GM21529 (cell line): Measurements from ENCODE around the gene DCAF16.
"Not testable (repeated sequence)": the region's sequence is repeated elsewhere in the genome, so short reads cannot be mapped to it uniquely, and the experiment has no call there.

Experiments
- ATAC-seq: cut with Tn5 transposase; IDR thresholded peaks from one replicate; pipeline ENCODE4 v1.9.1; 2021; ENCODE audit not compliant: unreplicated experiment

The DCAF16 gene

DNA sequence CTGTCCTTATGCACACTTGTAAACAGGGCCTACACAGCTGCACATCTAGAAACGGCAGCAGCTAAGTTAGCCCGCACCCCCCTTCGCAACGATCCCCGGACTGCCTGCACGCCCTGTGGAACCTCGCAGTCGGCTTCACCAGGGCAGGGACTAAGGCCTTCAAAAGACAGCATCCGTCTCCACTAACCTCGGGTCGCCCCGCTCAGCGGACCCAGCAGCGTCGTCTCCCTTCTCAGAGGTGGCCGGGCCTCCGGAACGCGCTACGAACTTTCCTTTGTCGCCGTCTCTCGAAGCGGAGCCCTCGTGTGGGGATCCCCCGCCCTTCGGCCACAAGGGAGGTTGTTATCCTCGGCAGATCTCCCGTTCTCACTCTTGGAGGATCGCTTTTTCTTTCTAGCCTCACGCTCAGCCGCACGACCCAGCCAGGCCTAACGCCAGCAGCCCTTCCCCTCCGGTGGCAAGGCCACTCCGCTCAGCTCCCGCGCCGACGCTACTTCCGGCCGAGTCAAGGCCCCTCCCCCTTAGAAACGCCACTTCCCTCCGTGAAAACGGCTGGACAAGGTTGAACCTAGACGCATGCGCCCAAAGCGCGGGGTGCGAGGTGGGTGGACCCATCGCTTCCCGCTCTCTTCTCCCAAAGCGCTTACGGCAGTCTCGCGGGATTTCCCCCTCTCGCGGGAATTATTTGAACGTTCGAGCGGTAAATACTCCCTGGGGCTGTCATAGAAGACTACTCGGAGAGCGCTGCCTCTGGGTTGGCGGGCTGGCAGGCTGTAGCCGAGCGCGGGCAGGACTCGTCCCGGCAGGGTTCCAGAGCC lies at the start of gene DCAF16, which contains the start of gene NCAPG:
Gene DCAF16, minus strand, starts transcription at position 498 of the 818 bp plus-strand sequence. CDS start 6,616 bp downstream, outside the sequence.
Gene NCAPG, plus strand, starts transcription at position 720 of the 818 bp plus-strand sequence. CDS start 99 bp downstream, outside the sequence.
- ATAC-seq: peak; percentile 88

DNA sequence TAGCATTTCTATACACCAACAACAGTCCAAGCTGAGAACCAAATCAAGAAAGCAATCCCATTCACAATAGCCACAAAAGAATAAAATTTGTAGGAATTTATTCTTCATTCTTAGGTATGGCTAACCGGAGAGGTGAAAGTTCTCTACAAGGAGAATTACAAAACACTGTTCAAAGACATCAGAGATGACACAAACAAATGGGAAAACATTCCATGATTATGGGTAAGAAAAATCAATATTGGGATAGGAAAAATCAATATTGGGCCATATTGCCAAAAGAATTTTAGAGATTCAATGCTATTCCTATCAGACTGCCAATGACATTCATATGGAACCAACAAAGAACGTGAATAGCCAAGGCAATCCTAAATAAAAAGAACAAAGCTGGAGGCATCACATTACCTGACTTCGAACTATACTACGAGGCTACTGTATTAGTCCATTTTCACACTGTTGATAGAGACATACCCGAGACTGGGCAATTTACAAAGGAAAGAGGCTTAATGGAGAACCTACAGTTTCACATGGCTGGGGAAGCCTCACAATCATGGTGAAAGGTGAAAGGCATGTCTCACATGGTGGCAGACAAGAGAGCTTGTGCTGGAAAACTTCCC lies 49.3 kb upstream of the DCAF16 start:
- no peak for ATAC-seq

DNA sequence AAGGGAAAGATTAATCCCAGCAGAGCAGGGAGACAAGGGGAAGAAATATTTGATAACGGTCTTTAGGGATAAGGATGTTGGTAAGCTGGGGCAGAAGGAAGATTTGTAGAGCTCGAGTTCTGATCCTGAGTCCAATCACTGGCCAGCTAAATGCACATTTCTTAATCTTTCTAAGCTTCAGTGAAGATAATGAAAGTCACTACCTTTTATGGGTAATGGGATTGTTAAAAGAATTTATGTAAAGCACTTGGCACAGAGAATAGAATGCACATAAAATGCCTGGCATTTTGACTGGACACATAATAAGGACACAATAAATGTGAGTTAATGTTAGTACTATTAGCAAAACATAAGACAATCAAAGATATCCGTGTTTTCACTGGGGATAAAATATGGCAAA lies 43.5 kb upstream of the DCAF16 start:
- ATAC-seq: no peak

DNA sequence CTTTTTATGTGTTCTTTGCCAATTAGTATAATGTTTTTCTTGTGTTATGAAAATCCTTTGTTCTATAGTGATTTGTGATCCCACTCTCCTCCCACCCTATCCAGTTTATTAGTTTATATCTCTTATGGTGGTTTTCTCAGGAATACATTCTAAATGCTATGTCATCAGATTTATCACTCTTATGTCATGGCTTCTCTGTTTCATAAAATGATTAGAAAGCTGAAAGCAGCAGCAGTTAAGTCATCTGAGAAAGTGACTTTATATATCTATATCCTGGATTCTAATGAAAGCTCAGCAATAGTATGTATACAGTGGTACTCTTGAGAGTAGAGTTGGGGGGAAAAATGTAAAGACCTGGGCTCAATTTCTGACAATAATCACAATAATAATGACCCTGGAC lies 41.4 kb upstream of the DCAF16 start:
- no peak for ATAC-seq

DNA sequence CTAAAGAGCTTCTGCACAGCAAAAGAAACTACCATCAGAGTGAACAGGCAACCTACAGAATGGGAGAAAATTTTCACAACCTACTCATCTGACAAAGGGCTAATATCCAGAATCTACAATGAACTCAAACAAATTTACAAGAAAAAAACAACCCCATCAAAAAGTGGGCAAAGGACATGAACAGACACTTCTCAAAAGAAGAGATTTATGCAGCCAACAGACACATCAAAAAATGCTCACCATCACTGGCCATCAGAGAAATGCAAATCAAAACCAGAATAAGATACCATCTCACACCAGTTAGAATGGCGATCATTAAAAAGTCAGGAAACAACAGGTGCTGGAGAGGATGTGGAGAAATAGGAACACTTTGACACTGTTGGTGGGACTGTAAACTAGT lies 39.7 kb upstream of the DCAF16 start:
- not testable (repeated sequence) for ATAC-seq

DNA sequence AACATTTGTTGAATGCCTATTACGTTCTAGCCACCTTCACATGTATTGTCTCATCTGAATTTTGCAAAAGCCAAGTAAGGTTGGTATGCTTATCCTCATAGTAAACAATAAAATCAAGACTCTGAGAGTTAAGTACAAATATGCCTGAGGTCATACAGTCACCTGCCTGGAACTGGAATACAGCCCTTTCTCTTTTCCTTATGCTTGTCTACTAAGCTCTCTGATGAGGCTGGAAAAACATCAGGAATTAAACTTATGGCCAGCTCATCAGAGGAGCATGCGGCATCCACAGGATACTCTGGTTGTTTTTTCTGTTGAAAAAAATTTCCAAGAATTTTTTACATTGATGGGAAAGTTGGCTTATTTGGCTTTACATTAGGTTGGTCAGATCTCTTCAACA lies 35.7 kb upstream of the DCAF16 start:
- ATAC-seq: no peak

DNA sequence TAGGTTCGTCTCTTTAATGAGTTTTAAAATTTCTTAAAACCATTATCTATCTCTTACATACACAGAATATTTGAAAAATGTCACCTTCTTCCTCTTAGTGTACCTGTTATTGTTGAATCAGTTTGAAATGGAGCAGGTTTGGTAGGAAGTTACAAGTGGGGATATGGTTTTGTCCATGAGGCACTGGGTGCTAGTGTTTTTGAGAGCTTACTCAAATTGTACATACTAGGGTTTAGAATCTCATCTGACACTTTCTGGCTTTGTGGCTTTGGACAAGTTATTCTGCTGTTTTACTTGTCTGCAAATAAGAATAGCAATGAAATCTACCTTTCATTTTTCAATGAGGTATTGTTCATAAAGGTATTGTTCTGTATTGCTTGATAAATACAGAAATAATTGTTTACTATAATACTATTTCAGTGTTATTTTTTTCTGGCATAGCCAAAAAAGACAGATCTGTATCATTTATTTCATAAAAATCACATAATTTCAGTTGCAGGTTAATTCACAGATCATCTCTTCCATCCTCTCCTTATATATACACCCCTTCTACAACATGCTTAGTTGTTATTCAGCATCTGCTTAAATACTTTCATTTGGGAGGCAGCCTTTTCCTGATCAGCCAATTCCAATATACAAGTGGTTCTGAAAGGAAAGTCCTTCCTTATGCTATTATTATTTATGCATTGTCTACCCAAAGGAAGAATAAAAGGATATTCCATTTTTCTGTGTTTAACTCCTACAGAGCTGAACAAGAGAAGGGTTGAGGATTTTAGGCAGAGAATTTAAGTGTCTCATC lies 13.5 kb upstream of the DCAF16 start:
- no peak for ATAC-seq

DNA sequence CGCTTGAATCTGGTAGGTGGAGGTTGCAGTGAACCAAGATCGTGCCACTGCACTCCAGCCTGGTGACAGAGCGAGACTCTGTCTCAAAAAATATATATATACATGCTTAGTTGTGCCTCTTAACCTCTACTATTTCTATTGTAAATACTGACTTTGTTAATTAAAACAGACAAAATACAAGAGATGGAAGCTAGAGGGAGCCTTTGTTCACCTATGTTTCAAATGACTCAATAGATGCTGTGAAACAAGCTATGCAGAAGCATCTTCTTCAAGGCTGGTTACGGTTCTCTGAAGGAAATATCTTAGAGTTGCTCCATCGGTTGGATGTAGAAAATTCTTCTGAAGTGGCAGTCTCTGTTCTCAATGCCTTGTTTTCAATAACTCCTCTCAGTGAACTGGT lies 6.5 kb upstream of the DCAF16 start:
- ATAC-seq: peak; percentile 85

DNA sequence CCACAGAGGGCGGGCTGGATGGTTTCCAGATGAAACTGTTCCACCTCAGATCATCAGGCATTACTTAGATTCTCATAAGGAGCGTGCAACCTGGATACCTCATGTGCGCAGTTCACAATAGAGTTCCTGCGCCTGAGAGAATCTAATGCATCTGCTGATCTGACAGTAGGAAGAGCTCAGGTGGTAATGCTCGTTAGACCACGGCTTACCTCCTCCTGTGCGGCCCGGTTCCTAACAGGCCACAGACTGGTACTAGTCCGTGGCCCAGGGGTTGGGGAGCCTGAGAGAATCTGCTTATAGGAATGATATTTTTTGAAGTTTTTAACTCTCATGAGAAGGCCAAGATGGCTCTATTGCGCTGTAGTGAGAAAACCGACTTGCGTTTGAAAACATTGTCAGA lies 5.6 kb upstream of the DCAF16 start:
- ATAC-seq: no peak

DNA sequence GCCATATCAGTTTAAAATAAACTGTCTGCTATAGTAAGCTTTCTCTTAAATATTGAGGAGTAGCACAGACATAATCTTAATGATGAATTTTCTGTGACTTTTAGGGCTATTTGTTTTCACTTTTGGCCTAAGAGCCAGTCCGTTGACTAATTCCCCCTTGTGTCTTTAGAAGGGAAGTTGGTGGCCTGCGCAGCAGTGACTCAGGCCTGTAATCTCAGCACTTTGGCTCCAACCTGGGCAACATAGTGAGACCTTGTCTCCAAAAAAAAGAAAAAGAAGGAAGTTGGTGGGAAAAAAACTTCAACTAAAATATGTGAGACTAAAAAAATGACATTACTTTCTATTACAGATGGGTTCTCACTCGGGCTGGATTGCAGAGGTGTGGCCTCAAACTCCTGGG lies 3.6 kb upstream of the DCAF16 start:
- no peak for ATAC-seq

DNA sequence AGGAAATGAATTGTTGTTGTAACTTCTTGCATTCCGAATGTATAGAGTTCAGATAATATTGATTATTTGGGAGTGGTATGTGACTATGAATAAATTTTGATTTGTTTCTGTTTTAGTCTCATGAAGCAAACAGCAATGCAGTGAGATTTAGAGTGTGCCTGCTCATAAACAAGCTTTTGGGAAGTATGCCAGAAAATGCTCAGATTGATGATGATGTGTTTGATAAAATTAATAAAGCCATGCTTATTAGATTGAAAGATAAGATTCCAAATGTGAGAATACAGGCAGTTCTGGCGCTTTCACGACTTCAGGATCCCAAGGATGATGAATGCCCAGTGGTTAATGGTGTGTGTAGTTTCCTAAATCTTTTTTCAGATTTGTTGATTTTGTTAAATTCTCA lies 2.2 kb upstream of the DCAF16 start:
- no peak for ATAC-seq

DNA sequence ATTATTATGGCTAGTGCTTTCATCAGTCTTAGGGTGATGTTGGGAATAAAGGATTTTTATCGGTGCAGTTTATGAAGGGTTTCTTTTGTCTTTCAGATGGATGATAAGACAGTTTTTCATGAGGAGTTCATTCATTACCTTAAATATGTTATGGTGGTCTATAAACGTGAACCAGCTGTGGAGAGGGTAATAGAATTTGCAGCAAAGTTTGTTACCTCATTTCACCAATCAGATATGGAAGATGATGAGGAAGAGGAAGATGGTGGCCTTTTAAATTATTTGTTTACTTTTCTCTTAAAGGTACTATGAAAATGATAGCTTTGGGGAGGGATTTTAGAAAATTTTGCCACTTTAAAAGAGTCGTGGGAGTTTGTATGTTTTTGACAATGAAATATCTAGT lies 1.6 kb upstream of the DCAF16 start:
- no peak for ATAC-seq

DNA sequence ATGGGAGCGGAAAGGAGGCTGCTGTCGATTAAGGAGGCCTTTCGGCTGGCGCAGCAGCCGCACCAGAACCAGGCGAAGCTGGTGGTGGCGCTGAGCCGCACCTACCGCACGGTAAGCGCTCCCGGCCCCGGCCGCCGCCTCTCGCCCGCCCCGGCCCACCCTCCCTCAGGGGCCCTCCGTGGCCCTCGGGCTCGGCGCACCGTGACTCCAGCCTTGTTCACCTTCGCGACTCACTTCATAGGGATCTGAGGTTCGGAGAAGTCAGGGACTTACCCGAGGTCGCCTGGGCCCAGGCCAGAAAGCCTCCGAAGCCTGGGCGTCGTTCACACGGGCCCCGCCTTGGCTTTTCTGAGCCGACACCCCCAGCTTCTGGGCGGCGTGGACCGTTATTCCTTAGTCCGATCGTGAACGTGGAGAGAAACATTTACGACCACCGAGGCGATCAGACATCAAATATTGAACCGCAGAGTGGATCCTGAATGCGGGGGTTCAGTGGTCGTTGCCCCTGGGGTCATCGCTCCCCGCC lies 584 bp upstream of the DCAF16 start:
- peak; percentile 20 for ATAC-seq

DNA sequence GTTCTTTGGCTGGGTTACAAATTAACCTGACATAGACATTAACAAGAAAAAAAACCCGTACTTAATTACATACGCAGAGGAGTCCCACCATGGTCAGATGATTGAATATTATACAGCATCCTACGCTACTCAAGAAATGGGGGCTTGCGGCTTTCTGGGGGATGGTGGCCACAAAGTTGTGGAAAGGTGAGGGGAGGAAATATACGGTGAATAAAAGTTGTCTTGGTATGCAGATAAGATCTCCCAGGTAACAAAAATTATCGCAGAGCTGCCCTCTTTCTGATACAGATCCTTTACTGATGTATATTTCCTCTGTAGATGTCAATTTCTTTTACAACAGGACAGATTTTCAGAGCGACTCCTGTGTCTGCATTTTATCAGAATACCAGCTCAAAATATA lies 890 bp downstream of the DCAF16 start:
- no peak for ATAC-seq

DNA sequence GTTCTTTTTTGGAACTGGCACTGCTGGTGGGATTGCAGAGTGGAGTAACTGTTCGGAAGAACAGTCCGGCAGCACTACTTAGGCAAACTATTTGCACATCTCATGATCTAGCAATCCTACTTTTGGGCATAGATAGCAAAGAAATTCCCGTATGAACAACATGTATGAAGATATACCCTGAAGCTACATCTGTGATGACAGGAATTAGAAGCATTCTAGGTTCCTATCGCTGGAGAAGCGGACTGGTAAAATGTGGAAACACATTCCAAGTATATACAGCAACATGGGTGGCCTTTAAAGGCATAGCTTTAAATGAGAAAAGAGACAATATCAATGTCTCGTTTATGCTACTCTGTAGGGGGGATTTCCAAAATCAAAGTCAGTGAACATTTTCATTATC lies 3.1 kb downstream of the DCAF16 start:
- no peak for ATAC-seq

DNA sequence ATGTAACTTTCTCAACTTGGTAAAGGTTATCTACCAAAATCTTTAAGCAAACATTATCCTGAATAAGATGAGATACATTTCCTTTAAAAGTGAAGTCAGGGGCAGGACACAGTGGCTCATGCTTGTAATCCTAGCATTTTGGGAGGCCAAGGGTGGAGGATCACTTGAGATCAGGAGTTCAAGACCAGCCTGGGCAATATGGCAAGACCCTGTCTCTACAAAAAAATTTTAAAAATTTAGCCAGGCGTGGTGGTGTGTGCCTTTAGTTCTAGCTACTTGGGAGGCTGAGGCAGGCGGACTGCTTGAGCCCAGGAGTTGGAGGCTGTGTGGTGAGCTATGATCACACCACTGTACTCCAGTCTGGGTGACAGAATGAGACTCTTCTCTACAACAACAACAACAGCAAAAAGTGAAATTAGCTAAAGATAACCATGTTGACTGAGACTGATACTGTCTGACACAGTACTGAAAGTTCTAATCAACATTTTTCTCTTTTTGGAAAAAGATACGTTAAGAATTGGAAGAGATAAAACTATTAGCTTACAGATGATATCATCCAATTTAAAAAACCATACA lies 4.9 kb downstream of the DCAF16 start:
- ATAC-seq: no peak

DNA sequence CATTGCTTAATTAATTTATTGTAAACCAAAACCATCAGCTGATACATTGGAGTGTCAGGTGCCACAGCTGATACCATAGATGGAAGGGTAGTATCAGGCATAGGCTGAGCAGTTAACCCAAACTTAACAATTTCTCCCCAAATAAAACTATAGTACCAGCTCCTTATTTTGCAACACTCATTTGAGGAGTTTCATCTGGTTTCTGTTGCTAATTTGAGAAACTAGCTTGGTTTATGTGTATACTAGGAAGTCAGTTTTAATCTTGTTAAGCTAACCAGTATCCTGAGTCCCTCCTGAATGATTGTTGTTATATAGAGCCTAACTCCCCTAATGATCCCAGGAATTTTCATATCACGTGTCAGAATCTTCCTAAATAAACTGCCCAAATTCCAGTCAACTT lies 12.7 kb downstream of the DCAF16 start:
- no peak for ATAC-seq

DNA sequence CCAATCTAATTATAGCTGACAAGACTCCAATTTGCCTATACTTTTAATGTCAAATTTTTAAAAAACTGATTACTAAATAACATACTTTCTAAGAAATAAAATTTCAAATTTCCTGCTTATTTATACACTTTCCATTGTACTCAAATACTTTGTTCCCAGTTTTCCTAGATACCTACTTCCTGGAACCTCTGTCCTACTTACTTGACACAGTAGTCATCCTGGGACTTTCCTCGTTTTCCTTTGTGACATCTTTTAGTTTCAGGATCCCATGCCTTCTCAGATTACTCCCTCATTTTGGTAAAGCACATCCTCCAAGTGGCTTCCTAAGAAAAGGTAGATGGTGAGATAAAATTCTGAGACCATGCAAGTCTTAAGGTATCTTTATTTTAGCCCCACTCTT lies 15.8 kb downstream of the DCAF16 start:
- no peak for ATAC-seq

DNA sequence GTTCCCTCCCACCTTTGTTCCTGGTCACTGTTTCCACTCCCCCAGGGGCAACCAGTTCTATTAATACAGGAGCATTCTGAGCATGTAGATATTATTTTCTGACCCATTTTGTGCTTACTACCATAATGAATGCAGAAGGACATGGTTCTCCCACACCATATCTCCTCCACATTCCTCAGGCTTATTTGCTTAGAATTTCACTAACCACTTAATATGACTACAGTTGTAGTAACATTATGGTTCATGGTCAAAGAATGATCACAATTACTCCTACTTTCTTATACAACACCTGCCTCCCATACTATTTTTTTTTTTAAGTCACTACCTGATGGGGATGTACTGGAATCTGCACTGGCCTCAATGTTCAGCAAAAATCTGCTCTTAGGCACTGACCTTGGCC lies 21.6 kb downstream of the DCAF16 start:
- no peak for ATAC-seq

DNA sequence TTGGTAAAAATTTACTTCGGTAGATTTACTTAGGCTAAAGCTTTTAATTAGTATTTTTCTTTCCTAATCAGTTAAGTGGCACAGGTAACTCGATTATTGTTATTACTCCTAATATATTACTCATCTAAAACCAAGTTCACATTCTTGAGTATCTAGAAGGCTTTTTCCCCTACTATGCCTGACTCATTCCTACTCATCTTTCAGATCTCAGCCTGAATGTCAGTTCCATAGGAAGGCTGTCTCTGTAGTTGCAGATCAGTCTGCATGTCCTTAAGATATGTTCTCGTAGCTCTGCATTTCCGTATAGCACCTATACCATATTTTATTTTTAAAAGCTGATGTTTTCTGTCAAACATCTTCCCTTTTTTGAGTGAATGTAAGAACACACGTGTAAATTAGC lies 23.2 kb downstream of the DCAF16 start:
- ATAC-seq: no peak

DNA sequence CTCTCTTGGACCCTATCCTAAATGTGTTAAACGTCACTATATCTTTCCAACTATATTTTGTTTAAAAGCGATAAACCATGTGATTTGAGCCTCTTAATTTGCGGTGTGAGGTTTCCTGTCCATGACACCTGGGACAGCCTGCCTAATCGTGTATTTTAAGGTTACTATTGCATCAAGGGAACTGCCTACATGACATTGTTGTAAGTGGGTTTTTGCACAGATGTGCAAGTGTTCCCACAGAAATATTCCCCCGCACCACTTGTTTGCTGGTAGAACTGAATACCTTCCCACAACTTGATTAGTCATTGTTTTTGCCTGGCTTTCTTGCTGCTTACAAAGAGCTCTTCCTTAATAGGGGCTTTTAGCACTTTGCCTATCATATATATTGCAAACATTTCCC lies 24.0 kb downstream of the DCAF16 start:
- no peak for ATAC-seq
